Non-pigmented ciliary epithelial cell (primary cell): ENCODE measurements around the gene HOXB2.
A peak's percentile ranks its signal among the peaks of the same experiment; 100 is the strongest.

Experiments
- DNase-seq: peaks from one replicate; pipeline ENCODE4 v3.0.0-alpha.2; 2010; ENCODE audit warnings: low read depth

Gene HOXB2

DNA sequence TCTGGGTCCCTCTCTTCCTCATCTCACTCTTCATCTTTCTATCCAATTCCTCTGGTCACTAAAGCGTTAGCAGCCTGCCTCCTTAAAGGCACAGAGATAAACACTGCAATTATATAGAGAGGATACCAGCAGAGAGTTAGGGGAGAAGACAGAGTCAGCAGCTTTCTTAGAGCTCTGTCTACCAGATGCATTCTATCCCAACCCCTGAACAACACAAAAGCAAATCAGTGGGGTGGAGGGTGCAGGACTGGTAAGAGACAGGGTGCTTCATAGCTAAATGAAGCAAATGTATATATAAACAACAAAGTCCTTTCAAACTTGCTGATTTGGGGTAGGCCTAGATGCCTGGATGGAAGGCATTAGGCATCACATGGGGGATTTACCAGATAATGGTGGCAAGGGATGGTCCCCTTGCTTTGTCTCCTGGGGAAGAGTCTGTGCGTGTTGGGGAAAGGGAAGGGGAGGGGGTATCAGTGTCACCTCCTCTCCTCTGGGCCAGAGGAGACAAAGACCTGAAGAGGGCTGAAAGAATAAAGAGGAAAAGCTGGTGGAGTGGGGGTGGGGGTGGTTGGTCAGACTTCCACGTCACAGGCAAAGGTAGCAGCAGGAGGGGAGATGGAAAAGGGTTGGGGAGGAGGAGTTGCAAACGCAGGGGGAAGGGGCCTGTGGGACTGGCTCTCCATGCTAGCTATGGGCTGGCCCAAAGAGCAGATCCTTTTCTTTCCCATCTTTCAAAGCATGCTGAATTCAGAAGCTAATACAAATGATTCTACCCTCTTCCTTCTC is 21.2 kb upstream of the HOXB2 start:
- no peak for DNase-seq

DNA sequence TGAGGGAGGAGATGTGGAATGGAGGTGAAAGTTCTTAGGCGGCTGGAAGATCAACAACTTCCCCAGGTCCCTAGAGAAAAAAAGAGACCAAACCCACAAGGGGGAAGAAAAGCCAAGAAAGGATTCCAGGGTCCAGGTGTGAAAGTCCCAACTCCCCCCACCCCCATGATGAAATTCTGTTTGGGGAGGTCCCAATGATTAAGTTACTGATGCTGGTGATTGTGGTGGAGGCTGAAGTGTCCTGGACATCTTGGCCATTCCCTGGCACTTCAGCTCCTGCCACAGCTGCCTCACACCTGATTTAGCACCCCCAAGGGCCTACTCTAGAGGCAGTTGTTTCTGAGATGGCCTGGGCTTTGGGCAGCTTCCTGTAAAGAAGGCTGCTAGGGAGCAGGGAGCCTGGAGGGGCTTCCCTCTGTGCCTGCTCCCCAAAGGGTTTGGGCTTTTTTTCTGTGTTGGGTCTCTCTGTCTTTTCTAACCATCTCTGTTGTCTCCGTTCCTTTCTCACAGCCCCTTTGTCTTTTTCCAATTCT is 20.2 kb upstream of the HOXB2 start:
- DNase-seq, result no peak

DNA sequence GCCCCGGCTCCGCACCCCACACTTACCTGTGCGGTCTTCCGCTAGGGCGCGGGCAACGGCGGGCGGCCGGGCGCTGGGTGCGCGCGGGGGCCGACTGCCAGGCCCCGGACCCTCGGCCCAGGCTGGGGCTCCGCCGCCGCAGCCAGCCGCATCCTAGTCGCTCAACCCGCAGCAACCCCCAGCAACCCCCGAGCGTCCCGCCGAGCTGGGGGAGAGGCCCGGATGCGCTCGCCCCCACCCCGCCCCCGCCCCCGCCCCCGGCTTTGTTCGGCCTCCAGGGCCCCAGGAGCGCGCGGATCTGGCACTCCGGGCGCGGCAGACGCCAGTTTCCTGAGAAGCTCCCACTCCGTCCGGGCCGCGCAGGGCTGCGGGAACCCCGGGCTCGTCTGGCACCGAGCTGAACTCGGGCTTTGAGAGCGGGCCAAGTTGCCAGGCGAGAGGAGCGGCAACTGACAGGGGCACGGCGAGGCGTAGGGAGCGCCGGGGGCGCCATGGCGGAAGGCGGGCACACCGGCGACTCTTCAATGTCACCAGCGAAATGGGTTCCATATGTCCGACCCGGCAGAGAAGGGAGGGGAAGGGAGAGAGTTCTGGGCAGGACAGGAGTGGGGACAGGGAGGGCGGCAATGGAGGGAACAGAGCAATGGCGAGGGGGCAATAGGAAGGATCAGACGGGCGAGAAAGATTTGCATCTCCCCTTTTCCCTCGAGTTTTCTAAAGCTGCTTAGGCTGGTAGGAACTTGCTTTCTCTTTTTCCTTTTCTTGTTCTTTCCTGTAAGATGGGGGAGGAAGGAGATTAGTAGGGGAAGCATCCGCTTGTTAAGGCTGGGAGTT is 19.5 kb upstream of the HOXB2 start:
- DNase-seq, result no peak

- no peak for DNase-seq
Measured at GRCh38 chr17:48563867-48564187, 18.9 kb upstream of the HOXB2 start.

- no peak for DNase-seq
Measured at GRCh38 chr17:48563385-48563838, 18.5 kb upstream of the HOXB2 start.

GRCh38 chr17:48562934-48563333 is 18.0 kb upstream of the HOXB2 start:
- DNase-seq, result no peak

DNA sequence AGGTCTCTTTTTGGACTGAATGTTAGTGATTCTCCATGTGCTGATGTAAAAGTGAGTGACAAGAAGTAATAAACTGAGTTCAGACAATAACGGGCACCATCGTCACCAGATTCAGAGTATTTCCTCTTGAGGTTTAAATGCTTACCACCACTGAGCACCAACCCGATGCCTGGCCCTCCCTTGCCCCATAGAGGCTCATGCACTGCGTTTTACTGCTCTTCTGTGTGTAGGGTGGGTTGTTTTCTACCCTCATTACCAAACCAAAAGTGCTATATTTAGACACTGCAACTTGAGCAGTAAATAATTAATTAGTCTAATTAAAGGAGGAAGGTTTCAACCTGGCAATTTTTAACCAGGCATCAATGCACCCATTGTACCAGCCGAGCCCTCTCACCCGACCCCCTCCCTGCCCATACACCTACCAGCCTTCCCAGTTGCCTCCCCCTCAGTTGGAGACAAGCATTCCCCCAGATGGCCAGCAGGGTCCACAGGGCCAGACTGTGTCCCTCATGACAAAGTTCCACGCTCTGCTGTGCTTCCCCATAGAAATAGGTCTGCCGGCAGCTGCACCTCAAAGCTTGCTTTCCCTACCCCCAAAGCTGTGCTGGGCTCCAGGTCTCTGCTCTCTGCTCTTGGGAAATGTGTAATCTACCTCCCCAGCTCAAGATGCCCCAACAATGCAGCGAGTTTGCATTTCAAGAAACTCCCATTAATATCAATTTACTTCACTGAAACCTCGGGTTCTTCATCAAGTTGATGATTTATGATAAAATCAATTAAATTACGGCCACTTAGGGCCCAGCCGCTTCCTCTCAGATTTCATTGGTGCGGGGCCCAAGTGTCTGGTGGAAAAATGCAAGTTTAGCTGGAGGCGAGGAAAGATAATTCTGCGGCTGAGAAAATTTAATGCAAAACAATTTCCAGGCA is 17.2 kb upstream of the HOXB2 start:
- DNase-seq, result no peak

DNA sequence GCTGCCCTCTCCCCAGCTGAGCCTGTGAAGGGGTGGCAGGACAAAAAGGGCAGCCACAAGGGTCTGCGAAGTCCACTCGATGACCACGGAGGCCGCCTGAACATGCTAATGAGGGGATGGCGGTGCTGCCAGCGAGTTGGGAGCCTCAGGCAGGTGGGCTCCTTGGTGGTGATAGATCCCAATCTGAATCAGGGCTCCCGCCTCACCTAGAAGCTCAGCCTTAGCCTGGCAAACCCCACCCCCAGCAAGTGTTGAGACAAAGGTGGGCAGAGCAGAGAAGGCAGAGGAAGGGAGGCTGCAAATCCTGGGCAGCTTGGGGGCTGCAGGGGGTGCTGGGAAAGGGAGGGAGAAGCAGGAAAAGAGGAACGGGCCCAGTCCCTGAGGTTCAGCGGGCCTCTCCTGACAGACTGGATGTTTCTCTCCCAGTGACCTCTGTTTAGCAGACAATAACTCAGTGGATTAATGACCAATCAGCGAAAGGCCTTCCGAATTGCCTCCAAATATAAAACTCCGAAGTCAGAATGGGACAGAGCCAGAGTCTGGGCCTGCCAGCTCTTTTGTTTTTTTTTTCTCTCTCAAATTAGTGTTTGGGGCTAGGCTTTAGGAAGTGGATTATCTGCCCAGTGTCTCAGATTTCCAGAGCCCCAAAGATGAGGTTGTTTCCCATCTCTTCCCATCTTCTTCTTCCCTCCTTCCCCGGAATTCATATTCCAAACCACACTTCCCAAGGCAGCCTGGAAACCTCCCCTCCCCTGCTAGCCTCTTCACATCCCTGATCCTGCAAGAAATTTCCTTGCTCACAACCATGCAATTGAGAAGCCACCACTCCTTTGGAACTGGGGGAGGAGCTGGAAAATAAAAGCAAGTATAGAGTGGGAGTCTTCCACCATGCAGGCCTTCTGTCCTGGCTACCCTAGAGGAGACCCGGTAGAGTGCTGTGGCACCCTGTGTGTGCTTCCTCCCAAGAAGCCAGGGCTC is 15.2 kb upstream of the HOXB2 start:
- DNase-seq, result no peak

DNA sequence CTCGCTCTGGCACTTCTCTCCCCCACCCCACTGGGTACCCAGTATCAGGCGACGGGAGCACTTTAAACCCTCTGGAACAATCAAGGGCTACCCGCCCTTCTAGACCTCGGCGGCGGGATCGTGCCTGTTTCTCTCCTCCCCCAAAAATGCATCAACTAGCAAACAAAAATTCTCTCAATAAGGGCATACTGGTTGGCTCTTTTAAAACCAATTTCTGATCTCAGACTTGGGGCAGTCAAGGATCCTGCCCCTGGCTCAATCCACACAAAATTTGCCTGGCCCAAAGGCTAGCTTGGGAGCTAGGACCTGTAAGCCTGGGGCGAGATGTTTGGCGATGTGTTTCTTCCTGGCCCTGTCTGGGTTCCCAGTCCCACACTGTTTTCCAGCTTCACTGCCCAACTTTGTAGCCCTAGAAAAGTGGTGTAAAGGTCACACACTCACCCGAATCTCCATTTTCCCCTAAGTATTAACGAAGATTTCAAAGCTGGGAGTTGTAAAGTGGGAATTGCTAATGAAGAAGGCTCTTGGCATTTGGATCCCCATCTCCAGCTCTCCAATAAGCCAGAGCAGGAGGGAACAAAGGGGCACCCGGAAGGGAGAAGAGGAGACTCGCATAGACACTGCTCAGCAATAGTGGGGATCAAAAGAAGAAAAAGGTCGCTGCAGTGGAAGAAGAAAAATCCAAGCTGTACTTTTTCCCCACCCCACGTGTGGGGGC is 14.4 kb upstream of the HOXB2 start:
- DNase-seq, result no peak

- no peak for DNase-seq
Measured at GRCh38 chr17:48558831-48559121, 13.9 kb upstream of the HOXB2 start.

DNA sequence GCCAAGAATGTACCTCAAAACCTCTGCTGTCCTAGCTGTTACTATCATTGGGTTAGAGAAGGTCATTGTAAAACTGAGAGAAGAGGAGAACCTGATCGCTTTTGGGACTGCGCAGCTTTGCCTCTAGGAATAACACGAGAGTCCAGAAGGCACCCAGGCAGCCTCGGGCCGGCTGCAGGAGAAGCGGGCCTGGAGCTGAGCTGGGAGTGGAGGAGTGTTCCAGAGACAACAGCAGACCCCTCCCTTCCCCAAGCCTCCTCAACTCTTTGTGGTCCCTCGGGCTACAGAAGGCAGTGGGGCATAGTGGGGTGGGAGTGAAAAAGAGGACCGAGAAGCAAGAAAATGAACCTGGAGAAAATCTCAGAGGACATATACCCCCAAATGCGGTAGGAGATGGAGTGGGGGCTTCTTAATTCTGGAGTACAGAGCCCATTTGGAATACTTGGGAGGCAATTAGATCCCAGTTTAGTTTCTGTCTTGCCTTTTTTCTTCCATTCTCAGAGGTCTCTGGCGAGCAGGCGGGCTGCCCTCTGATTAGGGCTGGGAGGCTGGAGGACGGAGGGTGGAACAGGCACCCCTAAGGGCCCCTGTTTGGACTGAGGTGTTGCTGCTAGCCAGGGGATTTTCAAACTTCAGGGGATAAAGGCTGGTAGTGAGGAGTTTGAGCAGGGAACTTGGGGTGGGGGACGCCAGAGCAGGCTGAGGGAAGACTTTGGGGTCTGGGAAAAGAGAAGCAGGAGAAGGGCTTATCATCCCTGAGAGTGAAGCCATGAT is 13.3 kb upstream of the HOXB2 start:
- DNase-seq, result no peak

- no peak for DNase-seq
Measured at GRCh38 chr17:48556576-48557401, 11.9 kb upstream of the HOXB2 start.

GRCh38 chr17:48556229-48556575 is 11.3 kb upstream of the HOXB2 start:
- DNase-seq, result no peak

DNA sequence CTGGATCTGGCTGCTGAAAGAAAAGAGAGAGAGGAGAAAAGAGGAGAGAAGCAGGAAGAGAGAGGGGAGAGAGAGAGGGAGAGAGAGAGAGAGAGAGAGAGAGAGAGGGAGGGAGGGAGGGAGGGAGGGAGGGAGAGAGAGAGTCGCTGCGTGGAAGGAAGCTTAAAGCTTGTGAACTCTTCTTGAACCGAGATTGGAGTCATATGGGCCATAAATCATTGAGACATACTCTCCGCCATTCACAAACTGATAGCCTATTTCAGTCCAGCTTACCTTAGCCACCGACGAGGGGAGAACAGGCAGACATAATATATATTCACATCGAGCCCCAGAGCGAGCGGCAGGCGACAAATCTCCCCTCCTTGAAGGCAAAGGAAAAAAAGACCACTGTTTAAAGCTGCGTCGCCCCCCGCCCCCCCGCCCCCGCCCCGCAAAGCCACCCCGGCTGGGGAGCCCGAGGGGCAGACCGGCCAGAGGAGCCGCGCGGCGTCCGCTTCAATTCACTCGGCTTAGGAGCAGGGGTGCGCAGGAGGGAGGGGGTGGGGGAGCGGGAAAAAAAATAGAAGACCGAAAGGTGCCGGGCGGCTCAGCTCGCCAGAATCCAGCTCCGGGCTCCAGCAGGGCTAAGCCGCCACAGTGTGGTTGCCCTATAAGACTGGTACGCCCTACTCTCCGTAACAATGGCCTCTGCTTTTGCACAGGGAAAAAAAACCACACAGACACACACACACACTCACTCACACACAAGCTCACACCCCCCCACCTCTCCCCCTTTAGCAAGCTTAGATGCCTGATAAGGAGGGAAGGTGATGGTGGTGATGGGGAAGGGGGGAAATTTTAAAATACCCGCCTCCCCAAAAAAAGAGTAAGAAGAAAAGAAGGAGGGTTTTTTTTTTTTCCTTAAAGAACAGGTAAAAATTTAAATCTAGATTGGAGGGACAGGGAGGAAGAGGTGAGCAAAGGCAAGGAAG is 10.6 kb upstream of the HOXB2 start:
- DNase-seq, result peak; percentile 17

DNA sequence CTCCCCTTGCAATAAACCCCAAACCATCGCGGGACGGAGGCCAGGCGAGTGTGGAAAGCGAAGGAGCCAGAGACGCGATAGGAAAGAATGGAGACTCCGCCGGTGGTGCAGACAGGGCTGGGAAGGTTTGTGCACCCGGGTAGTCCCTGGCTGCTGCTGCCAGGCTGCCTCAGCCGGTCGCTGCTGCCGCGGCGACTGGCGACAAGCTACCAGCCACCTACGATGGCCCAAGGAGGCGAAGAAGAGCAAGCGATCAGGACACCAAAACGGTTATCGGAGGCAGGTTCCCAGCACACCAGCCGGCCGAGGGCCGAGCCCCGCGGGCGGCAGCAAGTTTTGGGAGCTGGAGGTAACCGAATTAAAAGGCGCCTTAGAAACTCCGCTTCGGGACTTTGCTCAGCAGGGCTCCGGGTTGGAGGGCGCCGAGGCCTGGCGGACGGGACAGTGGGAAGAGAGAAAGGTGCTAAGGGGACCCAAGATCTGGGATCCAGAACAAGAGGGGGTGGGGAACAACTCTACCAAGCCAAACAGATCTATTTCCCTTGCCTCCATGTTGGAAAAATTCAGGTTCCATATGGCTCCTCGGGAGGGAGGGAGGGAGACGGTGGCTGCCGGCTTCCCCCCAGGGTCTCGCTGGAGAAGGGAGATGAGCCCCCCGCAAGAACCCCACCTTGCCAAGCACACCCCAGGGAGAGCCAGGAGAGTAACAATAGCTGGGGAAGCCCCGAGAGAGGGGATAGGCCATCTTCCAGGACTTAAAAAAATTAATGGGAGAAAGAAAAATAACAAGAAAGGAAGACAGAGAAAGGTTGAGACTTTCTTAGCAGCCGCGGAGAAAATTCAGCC is 9.7 kb upstream of the HOXB2 start:
- no peak for DNase-seq

- no peak for DNase-seq
Measured at GRCh38 chr17:48553826-48554225, 8.9 kb upstream of the HOXB2 start.

GRCh38 chr17:48553190-48553547 is 8.3 kb upstream of the HOXB2 start:
- DNase-seq, result no peak
